WTC11 (cell line): Measurements from ENCODE around the gene CCR3.

Experiments
- CREB1 ChIP-seq: sonication (generic); formaldehyde crosslinking; IDR thresholded peaks from 2 replicates; pipeline ENCODE4 v1.8.0; 2023; ENCODE audit warnings: mild to moderate bottlenecking, missing genetic modification reagents
- CREM ChIP-seq: sonication (generic); formaldehyde crosslinking; IDR thresholded peaks from 2 replicates; pipeline ENCODE4 v1.8.1; 2022; ENCODE audit warnings: mild to moderate bottlenecking, missing genetic modification reagents, moderate library complexity
- CTCF ChIP-seq: fragments of 200-600 bp; IDR thresholded peaks from 2 replicates; pipeline ENCODE4 v1.8.0; 2022; ENCODE audit warnings: antibody characterized with exemption
- E2F5 ChIP-seq: sonication (generic); formaldehyde crosslinking; IDR thresholded peaks from 2 replicates; pipeline ENCODE4 v1.8.1; 2022; ENCODE audit warnings: mild to moderate bottlenecking, moderate library complexity, missing genetic modification reagents
- MXD4 ChIP-seq: fragments of 250-450 bp; sonication (Bioruptor Pico); IDR thresholded peaks from 2 replicates; pipeline ENCODE4 v1.8.0; 2021; ENCODE audit warnings: mild to moderate bottlenecking, moderate library complexity, borderline replicate concordance
- RELA ChIP-seq: sonication (generic); formaldehyde crosslinking; IDR thresholded peaks from 2 replicates; pipeline ENCODE4 v1.8.1; 2022; ENCODE audit warnings: missing genetic modification reagents, mild to moderate bottlenecking, borderline replicate concordance
- TCF7 ChIP-seq: sonication (generic); formaldehyde crosslinking; IDR thresholded peaks from 2 replicates; pipeline ENCODE4 v1.8.0; 2022; ENCODE audit warnings: mild to moderate bottlenecking, low read depth, missing genetic modification reagents, moderate library complexity
- USF1 ChIP-seq: sonication (generic); formaldehyde crosslinking; IDR thresholded peaks from 2 replicates; pipeline ENCODE4 v1.8.0; 2022; ENCODE audit warnings: mild to moderate bottlenecking, missing genetic modification reagents
- USF2 ChIP-seq: sonication (generic); formaldehyde crosslinking; IDR thresholded peaks from 2 replicates; pipeline ENCODE4 v1.8.1; 2023; ENCODE audit warnings: mild to moderate bottlenecking, missing genetic modification reagents, moderate library complexity
- ZBTB21 ChIP-seq: sonication (generic); formaldehyde crosslinking; IDR thresholded peaks from 2 replicates; pipeline ENCODE4 v1.8.1; 2023; ENCODE audit warnings: mild to moderate bottlenecking, missing genetic modification reagents, borderline replicate concordance
- ZNF138 ChIP-seq: sonication (generic); formaldehyde crosslinking; conservative IDR thresholded peaks from 2 replicates; pipeline ENCODE4 v1.8.1; 2022; ENCODE audit warnings: mild to moderate bottlenecking, moderate library complexity, missing genetic modification reagents
- TF ChIP-seq, protein P1 (sequence below): sonication (generic); formaldehyde crosslinking; conservative IDR thresholded peaks from 2 replicates; pipeline ENCODE4 v1.8.1; 2022; ENCODE audit warnings: mild to moderate bottlenecking, missing genetic modification reagents

- TF ChIP-seq MXD4 (CRISPR knock-in tag), result no peak
- TF ChIP-seq CTCF, result no peak
- TF ChIP-seq TCF7, result no peak
- no peak for TF ChIP-seq E2F5
- no peak for TF ChIP-seq CREB1 (CRISPR knock-in tag)
- TF ChIP-seq, protein P1, sequence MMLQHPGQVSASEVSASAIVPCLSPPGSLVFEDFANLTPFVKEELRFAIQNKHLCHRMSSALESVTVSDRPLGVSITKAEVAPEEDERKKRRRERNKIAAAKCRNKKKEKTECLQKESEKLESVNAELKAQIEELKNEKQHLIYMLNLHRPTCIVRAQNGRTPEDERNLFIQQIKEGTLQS, result no peak
- TF ChIP-seq ZNF138 (CRISPR knock-in tag), result no peak
- TF ChIP-seq USF2 (CRISPR knock-in tag), result no peak
- no peak for TF ChIP-seq ZBTB21 (CRISPR knock-in tag)
- TF ChIP-seq RELA (CRISPR knock-in tag), result no peak
- no peak for TF ChIP-seq USF1 (CRISPR knock-in tag)
- no peak for TF ChIP-seq CREM
Measured at GRCh38 chr3:46271209-46271745, 29.0 kb downstream of the CCR3 start.
